Pancreas (tissue), 10 donors: ENCODE results near the gene TTC33. TPM values are rescaled to one million over a fixed set of nuclear protein-coding genes. Genes with fewer than 3 reads are reported as not detected.

ENCODE experiments used
- ATAC-seq, 4 donors: fragments of 200-7000 bp; cut with Tn5 transposase; one replicate each; pipeline versions ENCODE4 v1.8.0 to v1.9.1; 2020; ENCODE audit warnings: mild to moderate bottlenecking in 4 of 4, moderate library complexity in 4 of 4
- DNase-seq, 6 donors: peaks; one replicate each; pipeline ENCODE4 v3.0.0-alpha.2; 2020
- FAIRE-seq: peaks from 2 replicates; lab custom pipeline; 2012; peaks lifted over from hg19 to GRCh38; lab: Jason Lieb, UNC
- H3K27ac ChIP-seq, 4 donors: fragments of 200-600 bp; sonication (generic); 1 replicate in 3 of 4; 2 replicates in 1 of 4; pipeline versions ENCODE4 v1.5.0 to v1.8.0; 2020
- H3K27me3 ChIP-seq, 4 donors: fragments of 200-600 bp; one replicate each; pipeline ENCODE4 v1.8.0; 2021
- H3K36me3 ChIP-seq, 3 donors: fragments of 200-600 bp; sonication (generic) in 1 of 3; one replicate each; pipeline versions ENCODE4 v1.5.0 to v1.8.0; 2020 to 2021
- H3K4me1 ChIP-seq, 3 donors: fragments of 200-600 bp; one replicate each; pipeline ENCODE4 v1.8.0; 2021
- H3K4me3 ChIP-seq, 4 donors: fragments of 200-600 bp; sonication (generic) in 2 of 4; one replicate each; pipeline versions ENCODE4 v1.5.0 to v1.8.0; 2020 to 2021
- H3K9me3 ChIP-seq, 4 donors: fragments of 200-600 bp; one replicate each; pipeline ENCODE4 v1.8.0; 2021
- CTCF ChIP-seq, 4 donors: fragments of 200-600 bp; sonication (generic) in 3 of 4; IDR thresholded peaks; one replicate each; pipeline versions ENCODE4 v1.5.0 to v1.8.0; 2021; ENCODE audit warnings: antibody characterized with exemption in 4 of 4
- WGBS, 2 donors: extraction: QIAGEN DNeasy Blood & Tissue Kit; methylation state at CpG; one replicate each; pipeline ENCODE4 v1.1.7; 2013; 5-methylcytosine and 5-hydroxymethylcytosine counted together
- intact Hi-C, 3 donors: fragments of 100-400 bp; cut with DNase I; formaldehyde crosslinking; loops; one replicate each; pipeline versions ENCODE4 v1.11.1 to v1.14.2; 2022
- polyA plus RNA-seq, 2 donors: library from polyadenylated mRNA; stranded (reverse); fragments of 200-250 nt; gene quantifications; one replicate each; pipeline ENCODE4 v1.2.3, GENCODE V29; 2013
- total RNA-seq, 6 donors: library from RNA; stranded (reverse); fragmentation: NEBNext Ultra II Directional in 4 of 6; extraction: Animal tissue kit (Norgen Biotek cat#: 25700) in 4 of 6; gene quantifications; one replicate each; pipeline versions ENCODE4 v1.2.1 to v1.2.4, GENCODE V29; 2021 to 2023
- donor health status: healthy with polysubstance abuse.
- donor health status: DM: no; HTN: no; CAD: no; lungs with moderate emphysema.
- donor health status: DM: no; HTN: no; CAD: no.
- donor health status: control.
- donor health status: control.
- donor health status: Bipolar disorder and iron deficiency.
- donor health status: DM: yes; HTN: yes; CAD: no.
- donor health status: DM: no; HTN: no; CAD: no.
- donor health status: DM: no; HTN: no; CAD: no.
- donor health status: DM: yes; HTN: yes; CAD: no.

Gene TTC33
- total and polyA plus RNA-seq, 8 donors: 3.0 to 8.7 (median 5.5) TPM

GRCh38 chr5:40549616-40550015, 206.1 kb downstream of the TTC33 start:
- no peaks in the 10 kb centered on the region for H3K4me1 ChIP-seq
- FAIRE-seq (no peak), ATAC-seq (no peak), DNase-seq (no peak)
- intact Hi-C loops: no loop called here
- no peaks in the 10 kb centered on the region for H3K27me3 ChIP-seq
- H3K9me3 ChIP-seq: no peaks in the 10 kb centered on the region
- H3K36me3 ChIP-seq: no peaks in the 10 kb centered on the region
- 0 to 41% methylated on average over 1 of the region's 1 CpG for WGBS, 2 donors
- no peak for TF ChIP-seq CTCF (IDR thresholded peaks at IDR 0.05)
- no peak overlapping the region for H3K27ac ChIP-seq
- H3K4me3 ChIP-seq: no peak overlapping the region

- intact Hi-C loops: no loop called here
- H3K27me3 ChIP-seq: no peaks in the 10 kb centered on the region
- H3K9me3 ChIP-seq: no peaks in the 10 kb centered on the region
- 27 to 33% methylated on average over 3 of the region's 3 CpGs for WGBS, 2 donors
- no peak overlapping the region for H3K27ac ChIP-seq
- DNase-seq (no peak), FAIRE-seq (no peak), ATAC-seq (no peak)
- no peak for TF ChIP-seq CTCF (IDR thresholded peaks at IDR 0.05)
- no peaks in the 10 kb centered on the region for H3K4me1 ChIP-seq
- no peaks in the 10 kb centered on the region for H3K36me3 ChIP-seq
- H3K4me3 ChIP-seq: no peak overlapping the region
These were observed 207.7 kb downstream of the TTC33 start for GRCh38 chr5:40547994-40548575.

- intact Hi-C loops: no loop called here
- FAIRE-seq: no peak
- TF ChIP-seq CTCF (IDR thresholded peaks at IDR 0.05): no peak
- DNase-seq: no peak
- ATAC-seq: no peak
- no peaks in the 10 kb centered on the region for H3K27me3 ChIP-seq
- H3K4me3 ChIP-seq: no peak overlapping the region
- H3K36me3 ChIP-seq: no peaks in the 10 kb centered on the region
- H3K9me3 ChIP-seq: no peaks in the 10 kb centered on the region
- H3K4me1 ChIP-seq: no peaks in the 10 kb centered on the region
- no peak overlapping the region for H3K27ac ChIP-seq
- 92 to 95% methylated on average over 4 of the region's 4 CpGs for WGBS, 2 donors
These were observed 208.2 kb downstream of the TTC33 start for GRCh38 chr5:40547557-40547956.

- Histone ChIP-seq H3K27me3 (no peaks in the 10 kb centered on the region), H3K4me3 (no peak overlapping the region), H3K27ac (no peak overlapping the region), H3K9me3 (no peaks in the 10 kb centered on the region), H3K36me3 (no peaks in the 10 kb centered on the region), H3K4me1 (no peaks in the 10 kb centered on the region)
- no peak for DNase-seq
- TF ChIP-seq CTCF (IDR thresholded peaks at IDR 0.05): no peak
- intact Hi-C loops: no loop called here
- no peak for FAIRE-seq
- ATAC-seq: no peak
These were observed 215.5 kb downstream of the TTC33 start for GRCh38 chr5:40540301-40540700.

GRCh38 chr5:40524677-40525076, 231.1 kb downstream of the TTC33 start:
- Histone ChIP-seq H3K9me3 (no peaks in the 10 kb centered on the region), H3K4me3 (no peak overlapping the region), H3K27me3 (no peaks in the 10 kb centered on the region), H3K36me3 (no peaks in the 10 kb centered on the region), H3K27ac (no peak overlapping the region), H3K4me1 (peaks cover 0 to 6% (median 4%) of the 10 kb centered on the region in 3 donors)
- intact Hi-C loops: no loop called here
- ATAC-seq (no peak), FAIRE-seq (no peak), DNase-seq (no peak)
- TF ChIP-seq CTCF (IDR thresholded peaks at IDR 0.05): no peak
- WGBS, 2 donors: 76 to 82% methylated on average over 1 of the region's 1 CpG
